Gastrocnemius medialis (tissue), 4 donors: ENCODE results near the gene NEK6. TPM values are rescaled to one million over a fixed set of nuclear protein-coding genes. Genes with fewer than 3 reads are reported as not detected.

ENCODE experiments used
- ATAC-seq, 2 donors: fragments of 150-250 bp; one replicate each; pipeline ENCODE4 v1.9.1; 2016
- DNase-seq, 2 donors: peaks; one replicate each; pipeline ENCODE4 v3.0.0-alpha.2; 2019
- H3K27ac ChIP-seq, 4 donors: fragments of 200-600 bp; sonication (generic); 1 replicate in 1 of 4; 2 replicates in 3 of 4; pipeline ENCODE4 v1.5.1; 2016 to 2018; ENCODE audit warnings: mild to moderate bottlenecking in 2 of 4, moderate library complexity in 1 of 4
- H3K27me3 ChIP-seq, 3 donors: fragments of 200-600 bp; sonication (generic) in 2 of 3; 1 replicate in 1 of 3; 2 replicates in 2 of 3; pipeline versions ENCODE4 v1.5.1 to v1.6.0; 2016 to 2019; ENCODE audit warnings: mild to moderate bottlenecking in 1 of 3, moderate library complexity in 1 of 3
- H3K36me3 ChIP-seq, 2 donors: fragments of 200-600 bp; sonication (generic) in 1 of 2; one replicate each; pipeline ENCODE4 v1.5.1; 2017 to 2018
- H3K4me1 ChIP-seq, 2 donors: fragments of 200-600 bp; sonication (generic) in 1 of 2; one replicate each; pipeline ENCODE4 v1.5.1; 2016 to 2017; ENCODE audit warnings: mild to moderate bottlenecking in 2 of 2
- H3K4me3 ChIP-seq, 4 donors: fragments of 200-600 bp; sonication (generic) in 3 of 4; 1 replicate in 1 of 4; 2 replicates in 3 of 4; pipeline ENCODE4 v1.5.1; 2016 to 2019; ENCODE audit warnings: mild to moderate bottlenecking in 2 of 4
- H3K9me3 ChIP-seq, 3 donors: fragments of 200-600 bp; sonication (generic) in 2 of 3; 1 replicate in 1 of 3; 2 replicates in 2 of 3; pipeline ENCODE4 v1.5.1; 2016 to 2019
- CTCF ChIP-seq, 5 experiments: fragments of 450-650 bp in 3 of 5; fragments of 200-600 bp in 2 of 5; sonication (generic) in 2 of 5; IDR thresholded peaks in 4 of 5; conservative IDR thresholded peaks in 1 of 5; 1 replicate in 4 of 5; 2 replicates in 1 of 5; pipeline ENCODE4 v1.5.1; 2016 to 2019; ENCODE audit warnings: antibody characterized with exemption in 5 of 5, mild to moderate bottlenecking in 3 of 5, moderate library complexity in 3 of 5
- POLR2A ChIP-seq, 2 donors: fragments of 450-650 bp; IDR thresholded peaks; one replicate each; pipeline ENCODE4 v1.6.1; 2017; ENCODE audit warnings: antibody characterized with exemption in 2 of 2, mild to moderate bottlenecking in 2 of 2, moderate library complexity in 2 of 2
- in situ Hi-C, 4 donors: fragments of 200-750 bp; cut with MboI; loops; one replicate each; pipeline versions ENCODE4 v1.15.0 to v1.8.0; 2017; ENCODE audit warnings: low sequenced_read_pairs in 4 of 4
- intact Hi-C: fragments of 100-400 bp; cut with DNase I; formaldehyde crosslinking; loops from one replicate; pipeline ENCODE4 v1.15.1; 2023; ENCODE audit warnings: low total_unique reads
- total RNA-seq, 4 donors: library from RNA; depleted of rRNA; stranded (reverse); fragments of >200 nt; gene quantifications; one replicate each; pipeline versions ENCODE4 v1.1.0 to v1.2.3, GENCODE V29; 2016

The NEK6 gene
- total RNA-seq, 4 donors from 2014 or later, result 2.3 to 10.1 (median 3.5) TPM

DNA sequence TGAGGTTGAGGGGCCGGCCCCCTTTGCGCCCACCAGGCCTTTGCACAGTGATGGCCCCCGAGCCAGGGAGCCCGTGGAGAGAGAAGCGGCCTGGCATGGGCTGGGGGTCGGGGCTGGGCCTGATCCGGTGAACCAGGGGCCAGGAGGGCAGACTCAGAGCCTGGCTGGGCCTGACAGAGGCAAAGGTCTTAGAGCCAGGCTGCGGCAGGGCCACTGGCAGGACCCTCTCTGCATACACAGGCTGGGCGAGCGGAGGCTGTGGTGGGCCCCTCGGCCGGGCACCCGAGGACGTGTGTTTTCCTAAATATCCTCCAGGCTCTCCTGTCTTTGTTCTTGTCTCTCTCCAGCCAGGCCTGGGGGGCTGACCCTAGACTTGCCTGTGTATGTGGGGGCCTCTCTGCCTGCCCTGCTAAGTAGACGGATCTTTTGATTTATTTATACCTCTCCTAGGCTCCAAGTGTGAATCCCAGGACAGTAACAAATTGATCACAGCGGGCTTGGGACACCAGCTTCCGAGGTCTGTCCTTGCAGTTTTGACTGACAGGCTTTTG is 933 bp downstream of the NEK6 start:
- TF ChIP-seq POLR2A (IDR thresholded peaks at IDR 0.05), result no peak
- TF ChIP-seq CTCF (IDR thresholded peaks at IDR 0.05 in 4 of 5, conservative IDR thresholded peaks at IDR 0.05 in 1 of 5), result no peak
- H3K4me1 ChIP-seq, result peaks cover 11 to 19% of the 10 kb centered on the region in 2 donors
- no peak for DNase-seq
- no peaks in the 10 kb centered on the region for H3K36me3 ChIP-seq
- H3K9me3 ChIP-seq, result no peaks in the 10 kb centered on the region
- ATAC-seq, result peak; percentile 15 to 17
- intact Hi-C loops (no loop called here), in situ Hi-C loops (no loop called here)
- peak overlapping the region; percentile 57 to 73 (median 67) for H3K27ac ChIP-seq
- peak overlapping the region; percentile 60 to 74 (median 62) for H3K4me3 ChIP-seq
- no peaks in the 10 kb centered on the region for H3K27me3 ChIP-seq

DNA sequence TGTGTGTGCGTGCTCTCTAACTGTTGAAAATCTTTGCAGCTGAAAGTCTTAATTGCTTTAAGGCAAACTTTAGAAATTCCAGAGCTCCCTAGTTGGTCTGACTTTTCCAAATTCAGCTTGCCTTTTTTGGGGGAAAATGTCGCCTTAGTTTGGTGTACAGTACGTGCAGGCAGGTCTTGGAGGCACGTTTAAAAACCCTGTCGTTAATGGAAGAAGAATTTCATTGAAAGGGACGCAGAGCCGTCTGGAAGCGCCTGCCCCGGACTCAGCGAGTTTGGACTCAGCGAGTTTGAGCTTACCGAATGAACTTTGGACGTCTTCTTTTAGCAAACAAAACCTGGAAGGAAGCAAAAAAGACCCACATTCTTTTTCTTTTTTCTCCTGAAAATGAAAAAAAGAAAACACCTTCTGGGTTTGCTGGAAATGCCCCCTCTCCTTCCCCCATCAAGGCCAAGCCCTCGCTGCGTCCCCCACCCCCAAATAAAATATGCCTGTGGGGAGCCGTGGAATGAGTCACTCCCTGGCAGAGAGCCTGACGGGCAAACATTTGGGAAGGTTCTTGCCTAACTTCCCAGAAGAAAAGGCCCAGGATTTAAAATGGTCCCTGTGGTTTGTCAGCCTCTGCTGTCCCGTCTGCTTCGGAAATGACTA is 1.5 kb downstream of the NEK6 start:
- peak overlapping the region; percentile 60 to 74 (median 62) for H3K4me3 ChIP-seq
- peak overlapping the region; percentile 57 to 73 (median 67) for H3K27ac ChIP-seq
- intact Hi-C loops (no loop called here), in situ Hi-C loops (no loop called here)
- DNase-seq (peak in 1 of 2 donors; percentile 48), ATAC-seq (peak; percentile 14 to 37)
- H3K27me3 ChIP-seq, result no peaks in the 10 kb centered on the region
- H3K4me1 ChIP-seq, result peaks cover 11 to 20% of the 10 kb centered on the region in 2 donors
- H3K9me3 ChIP-seq, result no peaks in the 10 kb centered on the region
- no peak for TF ChIP-seq CTCF (IDR thresholded peaks at IDR 0.05 in 4 of 5, conservative IDR thresholded peaks at IDR 0.05 in 1 of 5)
- TF ChIP-seq POLR2A (IDR thresholded peaks at IDR 0.05), result no peak
- no peaks in the 10 kb centered on the region for H3K36me3 ChIP-seq

DNA sequence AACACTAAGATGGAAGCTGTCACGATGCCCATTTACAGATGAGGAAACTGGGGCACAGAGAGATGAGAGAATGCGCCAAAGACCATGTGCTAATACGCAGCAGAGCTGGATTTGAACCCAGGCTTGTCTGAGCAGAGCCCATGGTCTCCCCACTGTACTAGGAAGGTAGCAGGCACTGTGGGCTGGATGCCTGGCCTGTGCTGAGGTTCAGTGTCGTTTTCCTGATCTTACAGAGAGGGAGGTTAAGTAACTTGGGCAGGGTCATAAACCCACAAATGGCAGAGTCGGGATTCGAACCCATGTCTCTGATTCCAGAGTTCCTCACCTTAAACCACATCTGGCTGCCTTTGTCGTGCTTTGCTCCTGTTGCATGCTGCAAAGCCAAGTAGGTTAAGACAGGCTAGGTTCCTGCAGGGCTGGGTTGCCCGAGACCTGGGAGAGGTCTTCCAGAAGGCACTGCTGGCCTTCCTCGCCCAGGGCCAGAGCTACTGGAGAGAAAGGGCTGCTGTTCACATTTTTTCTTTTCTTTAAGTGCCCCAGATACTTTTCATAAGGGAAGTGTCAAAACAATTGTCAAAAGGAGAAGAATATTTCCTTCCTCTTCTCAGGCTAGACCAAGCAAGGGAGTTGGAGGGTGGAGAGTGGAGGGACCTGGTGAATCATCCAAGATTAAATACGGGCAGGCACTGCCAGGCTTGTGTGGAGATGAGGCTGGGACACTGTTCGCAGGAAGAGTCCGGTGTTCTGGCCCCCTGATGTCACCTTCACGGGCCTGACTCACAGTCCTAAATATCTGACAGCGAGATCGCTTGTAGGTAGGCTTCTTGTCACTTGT is 3.2 kb downstream of the NEK6 start:
- in situ Hi-C loops, result no loop called here
- Histone ChIP-seq H3K27me3 (no peaks in the 10 kb centered on the region), H3K27ac (peak overlapping the region in 1 of 4 donors; percentile 8), H3K9me3 (no peaks in the 10 kb centered on the region), H3K4me3 (no peak overlapping the region), H3K36me3 (no peaks in the 10 kb centered on the region), H3K4me1 (peaks cover 11 to 20% of the 10 kb centered on the region in 2 donors)
- TF ChIP-seq POLR2A (IDR thresholded peaks at IDR 0.05), result no peak
- no peak for TF ChIP-seq CTCF (IDR thresholded peaks at IDR 0.05 in 4 of 5, conservative IDR thresholded peaks at IDR 0.05 in 1 of 5)
- DNase-seq (no peak), ATAC-seq (no peak)
- intact Hi-C loops, result no loop called here

- Histone ChIP-seq H3K36me3 (no peaks in the 10 kb centered on the region), H3K9me3 (no peaks in the 10 kb centered on the region), H3K4me1 (peaks cover 14 to 26% of the 10 kb centered on the region in 2 donors), H3K27me3 (no peaks in the 10 kb centered on the region), H3K4me3 (no peak overlapping the region), H3K27ac (no peak overlapping the region)
- ATAC-seq, result no peak
- no peak for TF ChIP-seq POLR2A (IDR thresholded peaks at IDR 0.05)
- no peak for TF ChIP-seq CTCF (IDR thresholded peaks at IDR 0.05 in 4 of 5, conservative IDR thresholded peaks at IDR 0.05 in 1 of 5)
- no peak for DNase-seq
- intact Hi-C loops, result no loop called here
- in situ Hi-C loops, result no loop called here
Measured at GRCh38 chr9:124261736-124262648, 4.2 kb downstream of the NEK6 start.
